Caco-2 (cell line): ENCODE data around the gene HCCS. TPM values are rescaled to one million over a fixed set of nuclear protein-coding genes. Genes with fewer than 3 reads are reported as not detected.

Source experiments
- BruUV-seq: library from RNA; stranded (reverse); fragments of 400-500 nt; replicated peaks from 2 replicates; lab custom pipeline; 2021; lab: Mats Ljungman, UMichigan
- CTCF ChIA-PET: fragments of 300-600 bp; sonication (Branson Sonifier 250); formaldehyde crosslinking; loops from one replicate; lab custom pipeline; 2022; ENCODE audit warnings: antibody characterized with exemption; lab: Charles Lee
- POLR2A ChIA-PET: fragments of 300-600 bp; sonication (Branson Sonifier 250); formaldehyde crosslinking; loops from one replicate; lab custom pipeline; 2022; ENCODE audit warnings: antibody characterized with exemption; lab: Charles Lee
- DNase-seq, 2 experiments: peaks; one replicate each; pipeline versions ENCODE4 v3.0.0 to v3.0.0-alpha.2; 2020 to 2022
- H3K27me3 ChIP-seq: replicated peaks from 2 replicates; pipeline ENCODE4 v1.6.0; 2011; ENCODE audit warnings: low read length; ENCODE audit not compliant: control insufficient read depth, insufficient read depth
- H3K36me3 ChIP-seq: 2 replicates; pipeline ENCODE4 v1.5.1; 2011; ENCODE audit warnings: low read length; ENCODE audit not compliant: control insufficient read depth, insufficient read depth
- H3K4me1 ChIP-seq: fragments of 250-450 bp; sonication (Bioruptor Pico); 2 replicates; pipeline ENCODE4 v1.5.1; 2020; ENCODE audit warnings: mild to moderate bottlenecking
- H3K4me3 ChIP-seq: 2 replicates; pipeline ENCODE4 v1.5.1; 2011; ENCODE audit warnings: low read depth, mild to moderate bottlenecking, control low read depth, low read length
- H3K9me3 ChIP-seq: fragments of 250-450 bp; sonication (Bioruptor Pico); 2 replicates; pipeline ENCODE4 v1.5.1; 2020; ENCODE audit warnings: mild to moderate bottlenecking, moderate library complexity
- H3K27ac Mint-ChIP-seq: one replicate; pipeline ENCODE4 v1.8.0; 2022; ENCODE audit warnings: mixed read lengths; ENCODE audit not compliant: unreplicated experiment
- H3K27me3 Mint-ChIP-seq: one replicate; pipeline ENCODE4 v1.8.0; 2022; ENCODE audit warnings: mixed read lengths; ENCODE audit not compliant: insufficient read depth, unreplicated experiment
- H3K36me3 Mint-ChIP-seq: one replicate; pipeline ENCODE4 v1.8.0; 2022; ENCODE audit warnings: mild to moderate bottlenecking, mixed read lengths; ENCODE audit not compliant: insufficient read depth, unreplicated experiment
- H3K4me1 Mint-ChIP-seq: one replicate; pipeline ENCODE4 v1.8.0; 2022; ENCODE audit warnings: low read depth, mixed read lengths; ENCODE audit not compliant: unreplicated experiment
- H3K4me3 Mint-ChIP-seq: one replicate; pipeline ENCODE4 v1.8.0; 2022; ENCODE audit warnings: mild to moderate bottlenecking, moderate library complexity, mixed read lengths; ENCODE audit not compliant: unreplicated experiment
- H3K9me3 Mint-ChIP-seq: one replicate; pipeline ENCODE4 v1.8.0; 2022; ENCODE audit warnings: mixed read lengths; ENCODE audit not compliant: unreplicated experiment
- CTCF ChIP-seq, 2 experiments: fragments of 200-600 bp in 1 of 2; IDR thresholded peaks; 1 replicate in 1 of 2; 2 replicates in 1 of 2; pipeline versions ENCODE4 v1.5.1 to v1.8.0; 2011 to 2022; ENCODE audit warnings: antibody characterized with exemption in 1 of 2, control low read depth in 1 of 2, inconsistent platforms in 1 of 2, low read depth in 1 of 2, low read length in 1 of 2, mild to moderate bottlenecking in 1 of 2, moderate library complexity in 1 of 2; ENCODE audit not compliant: insufficient read depth in 1 of 2, severe bottlenecking in 1 of 2, unreplicated experiment in 1 of 2
- intact Hi-C: fragments of 100-400 bp; cut with micrococcal nuclease; formaldehyde crosslinking; loops from one replicate; pipeline ENCODE4 v1.10.0; 2022; ENCODE audit not compliant: unreplicated experiment
- total RNA-seq: library from RNA; stranded (reverse); gene quantifications from 2 replicates; pipeline ENCODE4 v1.2.3, GENCODE V29; 2022

Gene HCCS
- total RNA-seq, 1 experiment from 2014 or later = 42.4 TPM

- no peaks in the 10 kb centered on the region for H3K9me3 ChIP-seq
- H3K27me3 ChIP-seq = no peaks in the 10 kb centered on the region
- POLR2A ChIA-PET = no interaction called here
- DNase-seq = no peak
- peaks cover 7% of the 10 kb centered on the region for H3K4me1 Mint-ChIP-seq
- intact Hi-C loops = no loop called here
- TF ChIP-seq CTCF (IDR thresholded peaks at IDR 0.05; ENCODE audit: insufficient read depth in 1 of 2, low read depth in 1 of 2, low read length in 1 of 2, severe bottlenecking in 1 of 2, unreplicated experiment in 1 of 2) = no peak
- no peak overlapping the region for H3K4me3 ChIP-seq
- H3K9me3 Mint-ChIP-seq = no peaks in the 10 kb centered on the region
- no peaks in the 10 kb centered on the region; the same call in 1 of the 2 replicates for H3K4me1 ChIP-seq
- H3K4me3 Mint-ChIP-seq = no peak overlapping the region
- no peaks in the 10 kb centered on the region for H3K27me3 Mint-ChIP-seq
- H3K27ac Mint-ChIP-seq = no peak overlapping the region
- CTCF ChIA-PET = no interaction called here
- BruUV-seq = no TSS peak
- no peaks in the 10 kb centered on the region for H3K36me3 ChIP-seq
- H3K36me3 Mint-ChIP-seq = no peaks in the 10 kb centered on the region
These were observed 44.3 kb upstream of the HCCS start for GRCh38 chrX:11066812-11067211.

GRCh38 chrX:11073381-11073780 lies 37.8 kb upstream of the HCCS start:
- DNase-seq = no peak
- intact Hi-C loops = no loop called here
- no peaks in the 10 kb centered on the region for H3K36me3 ChIP-seq
- Mint-ChIP-seq H3K4me3 (no peak overlapping the region), H3K9me3 (no peaks in the 10 kb centered on the region), H3K4me1 (no peaks in the 10 kb centered on the region), H3K27me3 (no peaks in the 10 kb centered on the region), H3K27ac (no peak overlapping the region), H3K36me3 (no peaks in the 10 kb centered on the region)
- ChIA-PET CTCF (no interaction called here), POLR2A (no interaction called here)
- BruUV-seq = no TSS peak
- no peaks in the 10 kb centered on the region for H3K27me3 ChIP-seq
- TF ChIP-seq CTCF (IDR thresholded peaks at IDR 0.05; ENCODE audit: insufficient read depth in 1 of 2, low read depth in 1 of 2, low read length in 1 of 2, severe bottlenecking in 1 of 2, unreplicated experiment in 1 of 2) = no peak
- no peaks in the 10 kb centered on the region for H3K4me1 ChIP-seq
- H3K9me3 ChIP-seq = no peaks in the 10 kb centered on the region
- H3K4me3 ChIP-seq = no peak overlapping the region

GRCh38 chrX:11080741-11081305 lies 30.3 kb upstream of the HCCS start:
- Mint-ChIP-seq H3K36me3 (no peaks in the 10 kb centered on the region), H3K4me3 (no peak overlapping the region), H3K4me1 (no peaks in the 10 kb centered on the region), H3K27ac (no peak overlapping the region), H3K27me3 (no peaks in the 10 kb centered on the region), H3K9me3 (no peaks in the 10 kb centered on the region)
- Histone ChIP-seq H3K4me3 (no peak overlapping the region), H3K9me3 (no peaks in the 10 kb centered on the region), H3K4me1 (no peaks in the 10 kb centered on the region), H3K27me3 (no peaks in the 10 kb centered on the region), H3K36me3 (no peaks in the 10 kb centered on the region)
- no peak for DNase-seq
- TF ChIP-seq CTCF (IDR thresholded peaks at IDR 0.05; ENCODE audit: insufficient read depth in 1 of 2, low read depth in 1 of 2, low read length in 1 of 2, severe bottlenecking in 1 of 2, unreplicated experiment in 1 of 2) = no peak
- intact Hi-C loops = no loop called here
- ChIA-PET CTCF (no interaction called here), POLR2A (no interaction called here)
- BruUV-seq = no TSS peak
